Activated T-cell treated with anti-CD3 and anti-CD28 coated beads for 4 hours (primary cell): ENCODE data around the gene FXN.
"Not testable (repeated sequence)": the region's sequence is repeated elsewhere in the genome, so short reads cannot be mapped to it uniquely, and the experiment has no call there.

Source experiments
- DNase-seq: peaks from one replicate; pipeline ENCODE4 v3.0.0-alpha.2; 2020

FXN gene

GRCh38 chr9:69071059-69071458 is 35.5 kb downstream of the FXN start:
- DNase-seq = no peak

- no peak for DNase-seq
Observed at GRCh38 chr9:69073103-69073502, 37.6 kb downstream of the FXN start.

GRCh38 chr9:69074801-69075200 is 39.2 kb downstream of the FXN start:
- no peak for DNase-seq

- no peak for DNase-seq
Observed at GRCh38 chr9:69076550-69076949, 41.0 kb downstream of the FXN start.

- no peak for DNase-seq
Observed at GRCh38 chr9:69078069-69078468, 42.5 kb downstream of the FXN start.

- no peak for DNase-seq
Observed at GRCh38 chr9:69078581-69078980, 43.0 kb downstream of the FXN start.

- no peak for DNase-seq
Observed at GRCh38 chr9:69079186-69079585, 43.6 kb downstream of the FXN start.

GRCh38 chr9:69081261-69081660 is 45.7 kb downstream of the FXN start:
- DNase-seq = no peak

GRCh38 chr9:69083321-69083720 is 47.8 kb downstream of the FXN start:
- DNase-seq = no peak

- no peak for DNase-seq
Observed at GRCh38 chr9:69085569-69086283, 50.2 kb downstream of the FXN start.

GRCh38 chr9:69086312-69086711 is 50.8 kb downstream of the FXN start:
- no peak for DNase-seq

- DNase-seq = no peak
Observed at GRCh38 chr9:69086769-69087168, 51.2 kb downstream of the FXN start.

- no peak for DNase-seq
Observed at GRCh38 chr9:69089082-69089481, 53.5 kb downstream of the FXN start.

- DNase-seq = no peak
Observed at GRCh38 chr9:69089491-69089890, 53.9 kb downstream of the FXN start.

- no peak for DNase-seq
Observed at GRCh38 chr9:69090140-69090750, 54.7 kb downstream of the FXN start.

- DNase-seq = no peak
Observed at GRCh38 chr9:69090946-69091345, 55.4 kb downstream of the FXN start.

GRCh38 chr9:69093471-69094103 is 58.0 kb downstream of the FXN start:
- no peak for DNase-seq

- not testable (repeated sequence) for DNase-seq
Observed at GRCh38 chr9:69094361-69095135, 59.0 kb downstream of the FXN start.

- DNase-seq = no peak
Observed at GRCh38 chr9:69097064-69097463, 61.5 kb downstream of the FXN start.

GRCh38 chr9:69097923-69098593 is 62.5 kb downstream of the FXN start:
- DNase-seq = no peak

- not testable (repeated sequence) for DNase-seq
Observed at GRCh38 chr9:69103348-69103996, 67.9 kb downstream of the FXN start.

- no peak for DNase-seq
Observed at GRCh38 chr9:69104830-69105527, 69.4 kb downstream of the FXN start.
